Measurements from ENCODE around the gene DHCR7. TPM values are rescaled to one million over a fixed set of nuclear protein-coding genes. Genes with fewer than 3 reads are reported as not detected.

DHCR7 gene
- total RNA-seq, 2 experiments from 2014 or later, result 47.0 to 48.8 TPM

DNA sequence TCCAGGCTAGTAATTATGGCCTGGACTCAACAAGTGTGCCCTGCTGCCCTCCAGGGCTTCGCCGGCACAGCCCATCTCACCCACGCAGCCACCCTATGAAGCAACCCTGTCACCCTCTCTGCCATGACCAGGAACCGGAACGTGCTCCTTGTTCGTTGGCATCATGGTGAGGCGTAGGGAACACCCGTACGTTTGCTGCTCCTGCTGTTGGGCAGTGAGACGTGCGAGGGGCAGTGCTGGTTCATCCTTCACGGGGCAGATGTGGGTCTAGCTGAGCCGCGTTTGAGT, 25.5 kb upstream of the DHCR7 start:
- no peaks in the 10 kb centered on the region for H3K9me3 Mint-ChIP-seq
- H3K4me3 Mint-ChIP-seq, result no peak overlapping the region
- no peak for ATAC-seq (ENCODE audit: low read depth)
- H3K4me1 Mint-ChIP-seq, result no peaks in the 10 kb centered on the region
- no peak for DNase-seq
- no peaks in the 10 kb centered on the region for H3K27me3 Mint-ChIP-seq
- H3K36me3 Mint-ChIP-seq, result peaks cover 14% of the 10 kb centered on the region
- POLR2A ChIA-PET, result no interaction called here
- no peak overlapping the region for H3K27ac Mint-ChIP-seq

DNA sequence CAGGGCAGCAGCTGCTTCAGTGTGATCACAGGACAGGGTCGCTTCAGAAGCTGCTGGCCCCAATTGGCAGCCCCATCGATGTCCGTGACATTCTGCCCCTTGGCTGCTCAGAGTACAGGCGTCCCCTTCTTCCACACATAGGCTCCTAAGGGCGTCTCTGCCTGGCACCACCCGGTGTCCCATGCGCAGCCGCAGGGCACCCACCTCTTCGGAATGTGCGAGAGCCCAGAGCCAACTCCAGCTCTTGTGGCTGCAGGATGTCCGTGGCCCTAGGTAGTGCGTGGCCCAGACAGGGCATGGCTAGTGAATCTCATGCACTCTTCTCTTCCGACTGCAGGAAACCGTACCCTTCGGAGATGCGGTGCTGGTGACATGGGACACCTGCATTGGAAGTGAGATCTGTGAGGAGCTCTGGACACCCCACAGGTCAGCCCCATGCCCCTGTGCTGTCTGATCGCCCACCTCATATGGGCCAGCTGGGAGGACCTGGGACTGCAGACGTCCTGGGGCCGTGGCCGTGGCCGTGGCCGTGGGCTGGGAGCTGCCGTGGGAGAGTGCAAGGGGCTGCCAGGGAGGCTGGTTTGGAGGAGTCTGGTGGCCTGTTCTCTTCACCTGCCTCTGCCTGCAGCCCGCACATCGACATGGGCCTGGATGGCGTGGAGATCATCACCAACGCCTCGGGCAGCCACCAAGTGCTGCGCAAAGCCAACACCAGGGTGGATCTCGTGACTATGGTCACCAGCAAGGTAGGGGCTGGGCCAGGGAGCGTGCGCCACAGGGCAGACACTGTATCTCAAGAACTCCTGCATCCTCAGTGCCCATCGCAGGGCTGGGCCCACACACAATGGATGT, 25.0 kb upstream of the DHCR7 start:
- Mint-ChIP-seq H3K9me3 (no peaks in the 10 kb centered on the region), H3K4me3 (no peak overlapping the region), H3K4me1 (no peaks in the 10 kb centered on the region), H3K27ac (no peak overlapping the region), H3K36me3 (peaks cover 16% of the 10 kb centered on the region), H3K27me3 (no peaks in the 10 kb centered on the region)
- no peak for ATAC-seq (ENCODE audit: low read depth)
- DNase-seq, result no peak
- POLR2A ChIA-PET, result no interaction called here

DNA sequence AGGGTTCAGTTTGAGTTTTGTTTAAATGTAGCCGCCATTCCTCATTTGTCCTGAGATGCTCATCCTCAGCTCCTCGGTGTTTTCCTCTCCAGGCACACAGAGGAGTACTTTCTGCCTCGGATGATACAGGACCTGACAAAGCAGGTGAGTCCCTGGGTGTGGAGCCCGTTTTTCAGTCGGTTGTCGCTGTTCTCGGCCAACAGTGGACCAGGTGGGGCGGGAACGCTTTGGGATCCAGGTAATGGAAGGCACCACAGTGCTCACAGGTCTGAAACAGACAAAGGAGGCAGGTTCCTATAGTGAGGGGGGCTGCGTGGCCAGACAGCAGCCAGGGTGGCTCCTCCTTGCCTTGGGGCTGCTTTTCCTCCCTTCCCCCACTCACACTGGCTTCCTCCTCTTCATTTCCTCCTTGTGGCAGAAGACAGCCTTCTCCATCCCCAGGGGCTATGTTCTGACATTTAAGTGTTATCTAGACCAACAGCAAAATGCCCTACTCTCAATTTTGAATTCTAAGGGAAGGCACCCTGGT, 24.2 kb upstream of the DHCR7 start:
- Mint-ChIP-seq H3K4me1 (no peaks in the 10 kb centered on the region), H3K4me3 (no peak overlapping the region), H3K9me3 (no peaks in the 10 kb centered on the region), H3K27me3 (no peaks in the 10 kb centered on the region), H3K36me3 (peaks cover 18% of the 10 kb centered on the region), H3K27ac (no peak overlapping the region)
- ATAC-seq (ENCODE audit: low read depth), result no peak
- no peak for DNase-seq
- POLR2A ChIA-PET, result no interaction called here

DNA sequence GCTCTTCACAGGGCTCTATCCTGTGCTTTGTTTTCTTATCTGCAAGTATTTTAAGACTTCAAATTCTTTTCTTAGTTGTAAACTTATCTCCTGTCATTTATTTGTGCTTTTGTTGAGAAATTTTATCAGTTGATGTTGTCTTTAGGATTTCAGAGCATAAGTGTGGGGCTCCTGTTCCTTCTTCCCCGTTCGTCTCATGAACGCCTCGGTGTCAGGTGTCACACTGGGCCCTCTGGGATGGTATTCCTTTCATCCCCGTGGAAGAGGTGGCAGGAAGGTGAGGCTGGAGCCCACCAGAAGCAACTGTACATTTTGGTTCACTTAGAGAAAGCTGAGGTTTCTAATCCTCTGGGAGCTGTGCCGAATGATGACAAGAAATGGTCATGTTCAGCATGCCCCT, 22.8 kb upstream of the DHCR7 start:
- ATAC-seq (ENCODE audit: low read depth), result no peak
- Mint-ChIP-seq H3K36me3 (peaks cover 23% of the 10 kb centered on the region), H3K9me3 (no peaks in the 10 kb centered on the region), H3K27ac (no peak overlapping the region), H3K4me3 (no peak overlapping the region), H3K27me3 (no peaks in the 10 kb centered on the region), H3K4me1 (no peaks in the 10 kb centered on the region)
- no peak for DNase-seq
- POLR2A ChIA-PET, result no interaction called here

DNA sequence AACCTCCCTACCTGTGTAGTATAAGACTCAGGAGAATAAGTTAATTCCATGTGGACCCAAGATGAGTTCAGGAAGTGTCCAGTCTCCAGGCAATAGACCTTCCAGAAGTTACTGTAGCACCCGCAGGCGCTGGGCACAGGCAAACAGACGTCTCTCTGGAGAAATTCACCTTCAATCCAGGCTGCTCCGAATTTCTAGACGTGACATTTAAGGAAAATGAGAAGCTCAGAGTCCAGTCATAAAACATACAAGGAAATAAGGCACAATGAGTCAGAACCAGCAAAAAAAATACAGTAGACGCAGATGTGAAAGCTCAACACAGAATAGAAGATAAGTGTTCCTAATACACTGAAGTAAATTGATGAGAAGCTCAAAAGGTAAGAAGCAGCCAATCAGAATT, 19.0 kb upstream of the DHCR7 start:
- no peaks in the 10 kb centered on the region for H3K27me3 Mint-ChIP-seq
- ATAC-seq (ENCODE audit: low read depth) (no peak), DNase-seq (no peak)
- H3K9me3 Mint-ChIP-seq, result no peaks in the 10 kb centered on the region
- POLR2A ChIA-PET, result no interaction called here
- H3K4me3 Mint-ChIP-seq, result no peak overlapping the region
- no peaks in the 10 kb centered on the region for H3K4me1 Mint-ChIP-seq
- H3K27ac Mint-ChIP-seq, result no peak overlapping the region
- peaks cover 26% of the 10 kb centered on the region for H3K36me3 Mint-ChIP-seq

DNA sequence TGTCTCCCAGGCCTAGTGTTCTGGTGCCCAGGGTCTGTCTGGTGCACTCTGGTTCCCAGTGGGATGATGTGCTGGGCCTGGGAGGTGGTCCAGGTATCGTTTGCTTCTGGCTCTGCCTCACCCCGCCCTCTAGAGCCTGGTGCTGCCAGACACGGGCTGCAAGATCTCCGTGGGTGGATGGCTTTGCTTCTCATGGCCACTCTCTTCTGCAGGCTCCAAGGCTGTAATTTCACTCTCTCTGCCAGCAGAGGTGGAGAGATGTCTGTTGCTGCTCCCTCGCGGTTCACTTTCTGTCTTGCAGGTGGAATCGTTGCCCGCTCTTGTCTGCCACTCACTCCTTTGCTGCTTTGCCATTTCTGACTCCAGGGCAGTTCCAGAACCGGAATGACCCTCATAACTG, 18.2 kb upstream of the DHCR7 start:
- ATAC-seq (ENCODE audit: low read depth) (no peak), DNase-seq (no peak)
- no peaks in the 10 kb centered on the region for H3K4me1 Mint-ChIP-seq
- no peak overlapping the region for H3K27ac Mint-ChIP-seq
- no peaks in the 10 kb centered on the region for H3K27me3 Mint-ChIP-seq
- H3K4me3 Mint-ChIP-seq, result no peak overlapping the region
- POLR2A ChIA-PET, result no interaction called here
- H3K9me3 Mint-ChIP-seq, result no peaks in the 10 kb centered on the region
- peaks cover 28% of the 10 kb centered on the region for H3K36me3 Mint-ChIP-seq

DNA sequence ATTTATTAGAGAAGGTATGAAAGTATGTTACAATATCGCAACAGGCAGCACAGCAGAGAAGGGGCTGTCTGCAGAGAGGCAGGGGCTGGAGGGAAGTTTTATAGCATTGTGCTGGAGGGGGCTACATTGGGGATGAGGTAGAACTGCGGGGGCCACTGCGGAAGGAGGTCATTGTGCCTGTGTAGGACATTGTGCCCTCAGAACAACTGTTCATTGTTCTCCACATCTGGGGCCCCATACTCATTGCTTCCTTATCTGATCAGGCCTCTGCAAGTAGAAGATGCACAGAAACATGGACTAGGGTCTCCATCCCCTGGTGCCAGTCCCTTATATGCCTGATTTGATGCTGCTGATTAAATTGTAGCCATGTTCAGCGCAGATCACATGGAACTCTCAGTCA, 16.9 kb upstream of the DHCR7 start:
- Mint-ChIP-seq H3K27me3 (no peaks in the 10 kb centered on the region), H3K27ac (no peak overlapping the region), H3K9me3 (no peaks in the 10 kb centered on the region), H3K4me1 (peaks cover 2% of the 10 kb centered on the region), H3K4me3 (no peak overlapping the region), H3K36me3 (peaks cover 34% of the 10 kb centered on the region)
- POLR2A ChIA-PET, result no interaction called here
- DNase-seq (no peak), ATAC-seq (ENCODE audit: low read depth) (no peak)

DNA sequence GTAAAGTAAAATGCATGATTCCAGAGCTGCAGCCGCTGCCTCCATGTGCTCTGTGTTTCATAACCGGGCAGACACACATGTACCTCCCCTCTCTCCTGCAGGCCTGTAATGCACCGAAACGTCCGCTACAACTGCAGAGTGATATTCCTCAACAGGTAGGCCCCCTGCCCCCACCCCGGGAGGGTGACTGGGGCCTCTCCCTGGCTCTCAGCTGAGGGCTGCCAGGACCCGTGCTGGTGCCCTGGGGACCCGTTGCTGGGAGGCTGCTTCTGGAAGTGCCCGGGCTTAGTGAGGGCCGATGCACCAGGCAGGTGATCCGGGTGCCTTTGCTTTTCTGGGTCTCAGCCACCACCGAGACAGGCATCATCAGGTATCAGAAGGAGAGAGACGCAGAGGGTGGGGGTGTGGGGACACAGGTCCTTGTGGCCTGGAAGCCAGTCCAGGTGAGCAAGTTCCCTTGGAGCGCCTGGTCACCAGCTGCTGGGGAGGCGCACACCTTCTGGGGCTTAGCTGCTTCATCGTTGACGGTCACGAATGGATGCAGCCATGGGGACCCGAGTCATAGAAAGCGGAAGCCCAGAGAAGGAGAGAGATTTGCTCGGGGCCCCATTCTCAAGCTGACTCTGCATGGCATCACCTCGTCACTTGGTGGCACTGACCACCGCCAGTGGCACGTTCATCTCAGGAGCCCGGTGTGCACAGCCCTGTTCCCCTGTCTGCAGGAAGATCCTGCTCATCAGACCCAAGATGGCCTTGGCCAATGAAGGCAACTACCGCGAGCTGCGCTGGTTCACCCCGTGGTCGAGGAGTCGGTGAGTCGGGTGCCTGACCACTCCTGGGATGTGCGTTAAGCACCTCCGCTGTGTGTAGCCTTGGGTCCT, 15.4 kb upstream of the DHCR7 start:
- no peak for DNase-seq
- Mint-ChIP-seq H3K27me3 (no peaks in the 10 kb centered on the region), H3K4me3 (no peak overlapping the region), H3K27ac (no peak overlapping the region), H3K9me3 (no peaks in the 10 kb centered on the region), H3K36me3 (peaks cover 35% of the 10 kb centered on the region), H3K4me1 (peaks cover 2% of the 10 kb centered on the region)
- no peak for ATAC-seq (ENCODE audit: low read depth)
- POLR2A ChIA-PET, result no interaction called here

DNA sequence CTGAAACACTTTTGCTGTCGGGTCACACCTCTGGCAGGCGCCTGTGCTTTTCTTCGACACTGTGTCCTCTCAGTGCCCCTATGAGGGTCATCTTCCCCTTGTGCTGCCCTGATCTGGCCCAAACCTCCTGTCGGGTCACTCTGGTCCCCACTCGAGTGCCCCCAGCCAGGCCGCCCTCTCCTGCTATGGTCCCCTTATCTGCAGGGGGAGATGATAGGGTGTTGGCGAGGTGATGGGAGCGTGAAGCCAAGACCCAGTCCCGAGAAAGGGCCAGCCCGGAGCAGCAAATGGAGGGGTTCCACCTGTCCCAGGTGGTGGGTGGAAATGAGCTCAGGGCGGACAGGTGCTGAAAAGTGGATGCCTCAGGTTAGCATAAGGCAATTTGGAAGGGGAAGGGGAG, 14.5 kb upstream of the DHCR7 start:
- peaks cover 30% of the 10 kb centered on the region for H3K36me3 Mint-ChIP-seq
- POLR2A ChIA-PET, result no interaction called here
- H3K4me1 Mint-ChIP-seq, result peaks cover 2% of the 10 kb centered on the region
- H3K9me3 Mint-ChIP-seq, result no peaks in the 10 kb centered on the region
- DNase-seq (no peak), ATAC-seq (ENCODE audit: low read depth) (no peak)
- no peaks in the 10 kb centered on the region for H3K27me3 Mint-ChIP-seq
- no peak overlapping the region for H3K4me3 Mint-ChIP-seq
- no peak overlapping the region for H3K27ac Mint-ChIP-seq

DNA sequence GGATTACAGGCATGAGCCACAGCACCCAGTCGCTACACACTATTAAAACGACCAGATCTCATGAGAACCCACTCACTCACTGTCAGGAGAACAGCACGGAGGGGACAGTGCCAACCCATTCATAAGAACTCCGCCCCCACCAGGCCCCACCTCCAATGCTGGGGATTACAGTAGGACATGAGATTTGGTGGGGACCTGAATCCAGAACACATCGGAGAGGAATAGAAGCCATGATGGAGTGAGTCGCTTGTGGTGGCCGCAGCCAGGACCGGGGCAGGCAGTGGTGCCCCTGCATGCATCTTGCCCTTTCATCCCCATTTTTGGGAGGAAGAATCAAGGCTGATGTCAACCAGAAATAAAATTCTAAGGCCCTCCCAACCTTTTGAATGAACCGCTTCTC, 13.5 kb upstream of the DHCR7 start:
- Mint-ChIP-seq H3K27ac (no peak overlapping the region), H3K4me3 (no peak overlapping the region), H3K4me1 (peaks cover 2% of the 10 kb centered on the region), H3K36me3 (peaks cover 25% of the 10 kb centered on the region), H3K9me3 (no peaks in the 10 kb centered on the region), H3K27me3 (no peaks in the 10 kb centered on the region)
- POLR2A ChIA-PET, result no interaction called here
- DNase-seq, result no peak
- no peak for ATAC-seq (ENCODE audit: low read depth)

DNA sequence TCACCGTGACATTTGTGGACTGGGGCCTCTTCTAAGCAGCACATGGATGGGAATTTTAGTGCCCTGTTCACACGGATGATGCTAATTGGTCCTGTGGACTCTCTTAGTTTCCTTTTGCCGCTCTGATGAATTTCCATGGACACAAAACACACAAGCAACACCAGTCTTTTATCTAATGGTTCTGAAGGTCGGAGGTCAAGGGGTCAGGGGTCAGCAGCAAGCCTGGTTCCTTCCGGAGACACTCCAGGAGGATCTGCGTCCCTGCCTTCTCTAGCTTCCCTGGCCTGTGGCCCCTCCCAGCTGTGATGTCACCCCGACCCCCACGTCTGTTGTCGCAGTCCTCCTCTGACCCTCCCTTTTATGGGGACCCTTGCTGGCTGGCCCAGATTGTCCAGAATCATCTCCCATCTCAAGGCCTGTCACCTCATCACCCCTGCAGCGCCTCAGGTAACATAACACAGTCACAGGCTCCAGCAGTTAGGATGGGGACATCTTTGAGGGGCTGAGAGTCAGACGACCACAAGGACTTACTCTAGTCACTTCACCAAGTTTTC, 11.7 kb upstream of the DHCR7 start:
- no peaks in the 10 kb centered on the region for H3K9me3 Mint-ChIP-seq
- no peak overlapping the region for H3K4me3 Mint-ChIP-seq
- ATAC-seq (ENCODE audit: low read depth) (no peak), DNase-seq (no peak)
- no peaks in the 10 kb centered on the region for H3K27me3 Mint-ChIP-seq
- no peak overlapping the region for H3K27ac Mint-ChIP-seq
- POLR2A ChIA-PET, result no interaction called here
- H3K4me1 Mint-ChIP-seq, result peaks cover 8% of the 10 kb centered on the region
- H3K36me3 Mint-ChIP-seq, result peaks cover 31% of the 10 kb centered on the region

DNA sequence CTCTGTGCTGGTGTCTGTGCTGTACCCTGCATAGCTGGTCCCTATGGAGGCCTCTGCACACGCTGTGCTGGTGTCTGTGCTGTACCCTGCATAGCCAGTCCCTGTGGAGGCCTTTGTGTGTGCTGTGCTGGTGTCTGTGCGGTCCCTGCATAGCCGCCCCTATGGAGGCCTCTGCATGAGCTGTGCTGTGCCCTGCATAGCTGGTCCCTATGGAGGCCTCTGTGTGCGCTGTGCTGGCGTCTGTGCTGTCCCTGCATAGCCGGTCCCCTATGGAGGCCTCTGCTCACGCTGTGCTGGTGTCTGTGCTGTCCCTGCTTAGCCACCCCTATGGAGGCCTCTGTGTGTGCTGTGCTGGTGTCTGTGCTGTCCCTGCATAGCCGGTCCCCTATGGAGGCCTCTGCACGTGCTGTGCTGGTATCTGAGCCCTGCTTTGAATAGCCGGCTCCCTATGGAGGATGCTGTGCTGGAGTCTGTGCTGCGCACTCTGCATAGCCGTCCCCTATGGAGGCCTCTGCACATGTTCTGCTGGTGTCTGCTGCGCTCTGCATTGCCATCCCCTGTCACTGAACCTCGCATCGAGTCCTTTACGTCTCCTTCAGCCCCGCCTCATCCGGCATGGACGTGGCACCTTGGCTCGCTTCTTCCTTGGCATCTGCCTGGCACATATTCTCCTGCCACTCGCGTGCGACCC, 11.0 kb upstream of the DHCR7 start:
- Mint-ChIP-seq H3K9me3 (no peaks in the 10 kb centered on the region), H3K27ac (no peak overlapping the region), H3K36me3 (peaks cover 33% of the 10 kb centered on the region), H3K4me3 (no peak overlapping the region), H3K4me1 (peaks cover 11% of the 10 kb centered on the region), H3K27me3 (no peaks in the 10 kb centered on the region)
- no peak for ATAC-seq (ENCODE audit: low read depth)
- POLR2A ChIA-PET, result no interaction called here
- DNase-seq, result no peak
